Hypothalamus (tissue), 51 donors: ENCODE data around the gene STARD13.

ENCODE experiments used
- DNase-seq, 51 donors: peaks; one replicate each; lab custom pipeline; 2025; lab: John Stamatoyannopoulos, UW

Gene STARD13

DNA sequence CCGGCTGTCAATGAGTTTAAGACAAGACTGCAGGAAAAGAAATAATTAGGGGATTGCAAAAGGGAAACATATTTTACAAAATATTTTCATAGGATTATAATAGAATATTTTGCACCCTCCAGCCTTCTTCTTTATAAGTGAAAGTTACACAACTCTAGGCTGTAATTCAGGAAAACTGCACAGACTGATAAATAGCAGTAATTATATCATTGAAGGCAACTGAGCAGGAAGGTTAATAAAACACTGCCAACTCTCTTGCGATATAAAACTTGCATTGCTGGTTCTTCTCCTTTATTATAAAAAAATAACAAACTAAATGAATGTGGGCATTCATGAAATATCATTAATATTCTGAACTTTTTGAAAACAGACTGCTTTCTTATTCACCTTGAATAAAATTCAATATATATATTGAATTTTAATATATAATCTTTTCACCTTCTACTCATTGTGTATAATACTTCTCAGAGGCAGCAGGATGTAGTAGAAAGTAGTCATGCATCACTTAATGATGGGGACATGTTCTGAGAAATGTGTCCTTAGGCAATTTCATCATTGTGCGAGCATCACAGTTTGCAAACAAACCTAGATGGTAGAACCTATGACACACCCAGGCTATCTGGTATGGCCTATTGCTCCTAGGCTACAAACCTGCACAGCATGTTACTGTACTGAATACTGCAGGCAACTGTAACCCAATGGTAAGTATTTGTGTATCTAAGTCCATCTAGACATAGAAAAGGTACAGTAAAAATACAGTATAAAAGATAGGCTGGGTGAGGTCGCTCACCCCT is 24.9 kb upstream of the STARD13 start:
- no peak for DNase-seq

DNA sequence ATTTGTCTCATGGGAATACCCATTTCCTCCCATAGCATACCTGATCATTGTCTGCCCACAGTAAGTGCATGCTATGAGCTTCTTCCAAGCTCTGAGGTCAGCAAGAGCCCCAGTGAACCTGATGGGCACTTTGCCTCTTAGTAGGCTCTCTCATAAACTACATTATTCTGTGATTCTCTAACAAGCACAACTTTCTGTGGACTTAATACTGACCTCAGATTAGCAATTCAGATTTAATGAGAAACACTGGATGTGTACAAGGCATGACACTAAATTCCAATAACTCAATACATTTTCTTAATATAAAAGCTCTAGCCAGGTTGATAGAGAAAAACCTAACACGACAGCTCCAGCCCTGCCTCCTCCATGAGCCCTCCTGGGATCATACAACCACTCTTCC is 23.3 kb upstream of the STARD13 start:
- DNase-seq: no peak

DNA sequence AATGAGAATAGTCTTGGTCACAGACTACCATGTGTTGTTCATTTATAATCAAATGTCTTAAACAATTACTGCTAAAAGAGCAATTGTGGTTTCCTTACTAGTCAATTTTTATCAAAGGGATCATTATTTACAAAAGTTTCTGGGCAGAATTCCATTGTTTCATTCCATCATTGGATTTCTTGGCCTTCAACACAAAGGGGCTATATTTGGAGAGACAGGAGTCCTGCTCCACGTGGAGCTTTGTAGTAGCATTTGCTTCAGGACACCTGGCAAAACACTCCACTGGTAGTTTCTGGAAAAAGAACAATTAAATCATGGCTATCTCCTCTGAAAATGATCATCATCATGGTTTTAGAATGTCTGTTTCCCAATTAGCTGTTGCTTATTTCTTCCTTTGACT is 22.3 kb upstream of the STARD13 start:
- no peak for DNase-seq

DNA sequence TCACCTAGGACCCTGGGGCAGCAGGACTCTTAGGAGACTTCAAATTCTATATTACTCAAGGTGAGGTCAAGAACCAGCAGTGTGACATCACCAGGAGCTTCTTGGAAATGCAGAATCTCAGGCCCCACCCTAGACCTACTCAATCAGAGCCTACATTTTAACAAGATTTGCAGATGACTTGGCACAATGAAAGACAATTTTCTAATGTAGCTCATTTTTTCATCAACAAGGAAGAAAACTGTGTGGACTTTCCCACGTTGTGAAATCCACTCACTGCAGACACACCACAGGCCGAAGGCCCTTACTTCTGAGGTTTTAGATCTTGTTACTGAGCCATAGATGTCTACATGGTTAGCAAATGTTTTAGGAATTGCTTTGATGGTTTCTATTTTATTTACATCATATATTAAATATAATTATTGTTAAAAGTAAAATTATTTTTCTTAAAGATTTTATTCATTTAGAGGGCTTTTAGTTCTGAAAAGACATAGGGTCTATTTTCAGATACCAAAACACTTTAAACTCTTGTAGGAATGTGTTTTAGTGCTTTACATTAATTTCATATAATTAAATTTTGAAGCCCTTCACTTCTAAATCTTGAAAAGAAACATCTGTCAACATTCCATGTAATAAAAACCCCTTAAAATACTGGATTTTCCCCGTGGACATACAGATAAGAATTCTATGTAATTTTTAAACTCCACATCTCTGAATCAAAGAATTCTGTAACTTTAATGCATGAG is 18.5 kb upstream of the STARD13 start:
- no peak for DNase-seq

DNA sequence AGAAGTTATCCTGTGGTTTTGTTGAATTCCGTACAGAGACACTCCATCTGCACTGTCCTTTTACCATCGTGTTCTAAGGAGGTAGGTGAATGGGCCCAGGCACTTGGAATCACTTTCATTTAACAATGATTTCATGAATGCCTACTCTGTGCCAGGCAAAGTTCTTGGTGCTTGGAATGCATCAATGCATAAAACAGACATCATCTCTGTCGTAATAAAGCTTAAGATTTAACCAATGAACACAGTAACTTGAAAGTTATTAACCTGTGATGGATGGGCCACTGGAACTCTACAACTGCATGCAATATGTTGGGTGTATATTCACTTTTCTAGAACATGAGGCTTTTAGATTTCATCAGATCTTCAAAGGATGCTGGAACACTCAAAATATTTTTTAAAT is 14.1 kb upstream of the STARD13 start:
- DNase-seq: no peak

DNA sequence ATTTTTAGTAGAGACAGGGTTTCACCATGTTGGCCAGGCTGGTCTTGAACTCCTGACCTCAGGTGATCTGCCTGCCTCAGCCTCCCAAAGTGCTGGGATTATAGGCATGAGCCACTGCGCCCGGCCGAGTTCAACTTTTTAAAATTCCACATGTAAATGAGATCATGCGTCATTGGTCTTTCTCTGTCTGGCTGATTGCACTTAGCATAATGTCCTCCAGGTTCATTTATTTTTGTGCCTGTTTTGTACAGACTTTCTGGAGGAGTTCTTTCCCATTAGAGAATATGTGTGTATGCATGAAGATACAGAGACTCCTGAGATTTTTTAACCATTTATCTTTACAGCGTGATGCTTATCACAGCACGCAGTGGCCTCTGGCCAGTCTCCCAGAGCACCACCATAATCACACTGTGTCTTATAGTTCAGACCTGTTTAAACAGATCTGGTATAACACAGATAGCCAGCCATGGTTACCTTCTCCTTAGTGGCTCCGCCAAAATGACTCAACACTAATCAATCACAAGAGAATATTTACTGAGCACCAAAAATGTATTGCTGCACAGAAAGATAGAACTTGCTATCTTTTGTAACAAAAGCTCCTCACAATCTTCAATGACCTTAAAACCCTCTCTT is 11.4 kb upstream of the STARD13 start:
- DNase-seq: no peak

DNA sequence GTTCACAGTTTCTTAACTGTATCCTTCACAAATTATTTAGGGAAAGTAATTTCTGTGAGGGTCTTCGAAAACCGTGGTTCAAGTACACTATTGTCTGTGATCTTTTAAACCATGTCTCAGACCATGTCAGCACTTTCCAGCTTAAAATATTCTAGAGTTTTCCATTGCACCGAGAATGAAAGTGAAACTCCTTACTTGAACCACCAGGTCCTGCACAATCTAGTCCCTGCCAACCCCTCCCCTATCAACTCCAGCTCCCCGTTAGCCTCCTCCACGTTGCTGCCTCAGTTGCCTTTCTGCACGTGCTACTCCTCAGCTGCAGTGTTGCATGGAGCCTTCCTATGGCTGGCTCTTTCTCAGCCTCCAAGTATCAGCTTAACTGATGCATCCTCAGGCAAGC is 7.2 kb upstream of the STARD13 start:
- no peak for DNase-seq

DNA sequence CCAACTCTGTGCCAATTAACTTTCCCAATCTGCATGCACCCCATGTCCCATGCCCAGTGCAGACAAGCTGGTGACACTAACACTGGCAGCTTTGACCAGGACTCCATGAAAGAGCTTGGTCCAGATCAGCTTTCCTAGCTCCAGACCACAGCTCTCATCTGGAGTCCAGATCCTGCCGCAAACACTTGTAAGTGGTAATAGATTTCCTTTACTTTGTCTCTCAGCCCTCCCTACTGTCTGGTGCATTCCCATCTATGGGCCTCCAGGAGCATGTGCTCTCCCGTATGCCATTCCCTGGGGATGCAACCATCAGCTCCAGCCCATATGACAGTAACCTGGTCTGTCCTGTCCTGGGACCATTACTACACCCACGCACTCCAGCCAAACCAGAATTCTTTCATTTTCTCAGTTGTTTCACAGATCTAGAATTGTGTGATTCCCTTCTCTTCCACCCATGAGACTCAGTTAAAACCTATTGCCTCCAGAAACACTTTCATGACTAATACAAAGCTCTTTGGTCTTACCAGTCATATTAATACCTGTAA is 4.9 kb upstream of the STARD13 start:
- DNase-seq: no peak

DNA sequence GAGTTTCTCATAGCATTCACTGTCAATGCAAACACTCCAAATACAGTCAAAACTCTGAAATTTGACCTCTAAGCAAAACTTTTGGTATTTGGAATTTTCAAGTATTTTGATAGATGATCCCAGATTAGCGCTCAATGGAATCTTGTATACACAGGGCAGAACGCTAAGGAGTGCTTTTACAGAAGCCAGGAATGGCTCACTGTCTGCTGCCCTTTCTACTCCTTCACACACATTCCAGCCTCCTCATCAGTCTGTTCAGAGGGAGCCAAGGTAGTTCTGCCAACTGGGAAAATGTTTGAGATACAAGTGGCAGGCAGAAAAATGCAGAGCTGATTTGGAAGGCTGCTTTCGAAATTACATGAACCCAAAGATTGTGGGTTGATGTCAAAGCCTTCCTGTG is 4.4 kb upstream of the STARD13 start:
- DNase-seq: no peak

DNA sequence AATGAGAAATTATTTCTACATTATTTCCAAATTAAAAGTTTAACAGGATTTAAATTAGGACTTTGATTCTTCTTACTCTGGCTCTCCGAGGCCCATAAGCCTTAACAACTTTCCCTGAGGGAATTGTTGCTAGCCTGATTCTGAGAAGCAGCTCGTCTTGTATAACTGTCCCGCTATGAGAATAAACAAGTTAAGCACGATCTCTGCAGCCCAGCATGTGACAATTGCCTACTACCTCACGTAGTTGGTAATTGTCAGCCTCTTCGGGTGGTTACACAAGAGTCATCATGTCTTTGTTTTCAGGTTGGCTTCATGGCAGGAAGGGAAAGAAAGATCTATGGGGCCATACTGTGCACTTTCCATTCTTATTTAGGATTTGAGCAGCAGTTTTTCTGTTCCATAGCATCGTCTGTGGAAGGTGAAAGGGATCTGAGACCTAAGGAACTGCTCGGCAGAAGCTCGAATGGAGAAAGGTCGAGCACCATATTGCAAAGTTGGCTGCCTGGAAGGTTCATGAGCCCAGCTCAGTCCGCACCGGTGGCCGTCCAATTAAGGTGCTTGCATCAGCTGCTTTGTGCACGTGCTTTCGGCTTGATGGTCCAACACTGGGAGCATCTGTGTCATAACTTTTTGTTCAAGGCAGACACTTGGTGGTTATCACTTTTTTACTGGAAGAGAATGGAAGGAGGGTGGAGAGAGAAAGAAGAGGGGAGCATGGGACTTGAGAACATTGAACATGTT is 1.8 kb upstream of the STARD13 start:
- DNase-seq: no peak

DNA sequence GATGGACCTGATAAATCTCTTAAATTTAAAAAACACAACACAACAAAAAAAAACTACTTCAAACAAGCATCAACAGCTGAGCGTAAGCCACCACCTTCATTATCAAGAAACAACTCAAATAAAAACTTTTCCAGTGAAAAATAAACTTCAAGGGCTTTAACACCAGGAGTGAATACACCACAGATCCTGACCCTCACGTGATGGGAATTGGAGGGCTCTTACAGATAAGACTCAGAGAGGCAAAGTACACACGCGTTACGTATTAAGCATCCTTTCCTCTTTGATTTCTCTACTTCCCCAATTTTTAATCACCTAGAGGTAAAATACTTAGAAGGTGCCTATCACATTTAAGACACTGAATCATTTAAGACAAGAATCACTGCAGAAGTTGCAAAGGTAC is 573 bp upstream of the STARD13 start:
- no peak for DNase-seq

DNA sequence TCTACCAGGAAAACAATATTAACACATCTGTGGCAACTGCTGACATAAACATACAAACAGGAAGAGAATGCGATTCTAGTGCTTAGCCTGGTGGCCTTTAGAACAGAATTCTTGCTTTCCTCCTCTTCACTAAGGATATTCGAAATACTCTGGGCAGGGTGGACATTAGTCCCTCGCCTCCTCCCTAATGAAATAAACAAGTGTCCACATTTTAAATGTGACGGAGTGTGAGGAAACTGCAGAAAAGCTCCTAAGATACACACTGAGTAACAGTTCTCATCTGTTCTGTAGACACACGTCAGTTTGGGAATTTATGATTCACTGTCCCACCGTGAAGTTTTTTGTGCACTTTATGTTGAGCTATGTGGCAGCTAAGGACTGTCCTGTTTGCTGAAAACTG is 639 bp downstream of the STARD13 start:
- DNase-seq: peak in 2 of 51 donors; percentile 54 to 76

DNA sequence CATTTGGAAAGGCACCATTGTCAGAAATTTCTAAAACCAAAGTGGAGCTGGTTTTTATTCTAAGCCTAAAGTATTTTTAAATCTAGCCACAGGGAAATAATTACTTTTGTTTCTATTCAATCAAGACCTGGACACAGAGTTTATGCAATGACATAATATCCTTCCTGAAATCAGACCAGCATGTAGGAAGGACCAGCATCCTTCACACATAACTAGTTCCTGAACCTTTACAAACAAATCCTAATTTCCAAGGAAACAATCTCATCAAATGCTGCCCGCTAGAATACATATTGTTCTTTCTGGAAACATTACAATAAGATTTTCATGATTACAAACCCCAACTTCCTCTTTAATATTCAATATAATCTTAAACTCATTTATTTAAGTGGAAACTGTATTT is 1.5 kb downstream of the STARD13 start:
- DNase-seq: peak in 1 of 51 donors; percentile 33

DNA sequence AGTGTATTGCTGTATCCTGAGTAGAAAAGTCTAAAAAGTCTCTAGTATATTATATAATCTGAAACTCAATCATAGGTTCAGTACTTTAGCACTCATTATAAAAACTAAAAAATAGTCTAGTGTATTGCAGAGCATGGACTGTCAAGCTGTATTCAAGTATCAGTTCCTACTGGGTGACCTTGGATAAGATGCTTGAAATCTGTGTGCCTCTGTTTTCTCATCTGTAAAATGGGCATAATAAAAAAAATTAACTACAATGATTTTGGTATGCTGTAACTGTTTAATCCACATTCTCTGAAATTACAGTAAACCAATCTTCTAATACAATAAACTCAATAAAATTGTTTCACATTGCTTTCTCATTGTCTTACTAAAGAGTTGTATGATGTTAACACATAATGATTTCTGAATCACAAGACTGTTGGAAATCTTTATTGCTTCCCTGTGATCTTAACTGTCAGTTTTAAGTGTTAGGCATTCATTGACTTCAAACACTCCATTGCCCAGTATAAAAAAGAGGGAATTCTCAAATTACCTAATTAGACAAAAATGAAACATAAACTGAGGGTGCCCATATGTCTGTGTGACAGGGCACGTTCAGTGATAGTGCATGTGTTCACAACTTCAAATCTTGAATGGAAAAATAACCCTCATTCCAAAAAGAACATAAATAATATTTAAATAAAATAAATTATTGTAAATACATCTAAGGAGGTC is 2.2 kb downstream of the STARD13 start:
- DNase-seq: no peak

DNA sequence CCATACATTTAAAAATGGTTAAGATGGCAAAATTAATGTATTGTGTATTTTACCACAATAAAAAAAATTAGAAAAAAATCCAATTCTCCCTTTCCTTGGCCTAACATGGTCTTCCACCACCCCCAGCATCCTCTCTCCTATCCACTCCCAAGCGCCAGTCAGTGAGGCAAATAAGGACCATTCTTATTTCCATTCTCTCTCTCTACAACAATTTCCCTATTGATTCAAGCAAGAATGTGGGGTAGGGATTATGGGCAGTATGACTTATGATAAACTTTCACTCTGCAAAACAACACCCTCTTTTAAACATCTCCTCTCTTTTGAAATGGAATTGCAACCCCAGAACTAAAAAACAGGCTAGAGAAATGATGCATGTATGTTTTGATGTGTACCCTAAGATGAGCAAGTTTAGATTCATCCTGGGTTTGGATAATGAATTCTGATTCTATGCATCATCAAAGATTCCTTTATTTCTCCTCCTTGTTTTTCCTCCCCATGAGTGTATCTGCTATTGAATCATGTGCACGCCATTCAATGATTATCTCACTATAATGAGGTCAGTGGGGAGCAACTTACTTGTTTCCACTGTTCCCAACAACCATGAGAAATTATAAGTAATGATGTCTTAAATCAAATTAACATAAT is 3.5 kb downstream of the STARD13 start:
- DNase-seq: peak in 1 of 51 donors; percentile 54

DNA sequence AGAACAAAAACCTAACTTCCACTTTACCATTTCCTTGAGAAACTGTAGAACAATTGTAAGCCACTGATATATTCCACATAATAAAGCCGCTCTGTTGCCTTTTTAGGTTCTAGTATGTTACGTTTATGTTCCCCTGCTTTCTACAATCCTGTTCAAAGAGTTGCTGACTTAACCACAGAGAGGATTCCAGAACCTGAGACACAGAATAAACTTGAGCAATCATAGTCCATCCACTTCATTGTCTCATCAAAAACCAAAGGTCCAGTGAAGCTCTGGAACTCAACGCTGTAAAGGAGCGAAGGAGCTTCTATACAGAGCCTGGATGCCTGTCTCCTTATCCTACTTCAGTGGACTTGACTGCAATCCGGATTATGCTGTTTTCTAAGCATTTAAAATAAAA is 4.6 kb downstream of the STARD13 start:
- no peak for DNase-seq

DNA sequence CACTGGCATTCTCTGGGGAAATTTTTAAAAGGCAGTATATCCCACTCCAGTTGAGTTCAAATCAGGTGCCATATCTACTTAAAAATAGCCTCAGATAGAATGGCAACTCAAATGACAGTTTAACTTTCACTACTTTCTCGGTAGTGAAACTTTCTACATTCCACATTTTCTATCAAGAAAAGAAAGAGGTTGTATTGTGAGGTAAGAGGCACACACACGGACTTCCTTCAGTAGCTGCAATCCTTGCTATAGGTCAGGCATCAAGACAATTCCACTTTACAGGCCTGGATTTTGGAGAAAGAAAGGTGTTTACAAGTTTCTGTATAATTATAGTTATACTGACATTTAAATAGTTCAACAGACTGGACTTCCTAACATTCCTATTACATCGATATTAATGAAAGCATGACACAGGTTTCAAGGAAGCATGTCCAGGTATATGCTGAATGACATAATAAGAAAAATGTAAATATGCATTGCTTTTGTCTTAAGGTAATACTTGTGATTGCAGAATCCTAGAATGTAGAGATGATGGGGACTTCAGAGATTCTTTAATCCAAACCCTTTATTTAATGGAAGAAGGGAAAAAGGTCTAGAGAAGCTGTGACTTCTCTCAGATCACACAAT is 5.2 kb downstream of the STARD13 start:
- DNase-seq: no peak

DNA sequence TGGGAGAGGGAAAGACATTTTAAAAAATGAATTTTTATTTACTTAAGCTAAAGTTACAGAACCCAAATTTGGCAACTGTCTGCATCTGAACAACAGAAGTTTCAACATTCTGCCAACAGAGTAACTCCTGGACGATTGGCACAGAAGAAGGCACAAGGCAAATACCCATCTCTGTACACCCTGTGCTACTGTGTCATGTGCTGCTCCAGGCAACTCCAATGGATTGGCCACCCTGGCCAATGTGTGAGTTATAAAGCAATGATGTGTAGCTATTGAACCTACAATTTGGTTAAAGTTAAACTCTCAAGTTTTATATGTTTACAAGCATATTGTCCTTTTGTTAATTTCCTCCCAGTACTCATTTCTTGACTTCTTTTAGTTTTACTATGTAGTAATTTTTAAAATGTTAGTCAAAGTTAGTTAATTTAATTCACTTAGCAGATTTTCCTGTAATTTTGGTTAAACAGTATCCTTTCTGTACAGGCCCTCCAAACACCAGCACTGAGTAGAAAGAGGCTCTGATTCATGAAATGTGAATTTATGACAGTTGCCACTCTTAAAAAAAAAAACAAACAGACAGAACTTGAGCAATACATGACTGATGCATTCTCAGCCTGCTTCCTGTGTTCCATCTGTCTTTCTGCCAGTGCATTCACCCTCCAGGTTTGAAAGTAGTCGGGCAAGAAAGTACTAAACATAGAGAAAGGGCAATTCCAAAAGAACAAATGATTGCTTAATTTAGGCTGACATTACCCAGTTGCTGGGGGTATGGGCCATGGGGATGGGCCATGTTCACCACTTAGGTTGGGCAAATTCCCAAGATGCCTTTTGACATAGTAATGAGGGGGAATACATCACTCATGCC is 5.9 kb downstream of the STARD13 start:
- DNase-seq: no peak
